Retinal pigment epithelial cell (primary cell): Measurements from ENCODE around the gene METTL1.
"Not testable (repeated sequence)": the region's sequence is repeated elsewhere in the genome, so short reads cannot be mapped to it uniquely, and the experiment has no call there.

Experiments
- DNase-seq: peaks from one replicate; pipeline ENCODE4 v3.0.0-alpha.2; 2010; ENCODE audit warnings: low read depth
- H3K4me3 ChIP-seq: 2 replicates; pipeline ENCODE4 v1.5.1; 2011; ENCODE audit warnings: mild to moderate bottlenecking, low read length, control low read depth, moderate library complexity
- CTCF ChIP-seq: conservative IDR thresholded peaks from 2 replicates; pipeline ENCODE4 v1.5.1; 2011; ENCODE audit warnings: low read depth, low read length, control low read depth, inconsistent platforms

The METTL1 gene

DNA sequence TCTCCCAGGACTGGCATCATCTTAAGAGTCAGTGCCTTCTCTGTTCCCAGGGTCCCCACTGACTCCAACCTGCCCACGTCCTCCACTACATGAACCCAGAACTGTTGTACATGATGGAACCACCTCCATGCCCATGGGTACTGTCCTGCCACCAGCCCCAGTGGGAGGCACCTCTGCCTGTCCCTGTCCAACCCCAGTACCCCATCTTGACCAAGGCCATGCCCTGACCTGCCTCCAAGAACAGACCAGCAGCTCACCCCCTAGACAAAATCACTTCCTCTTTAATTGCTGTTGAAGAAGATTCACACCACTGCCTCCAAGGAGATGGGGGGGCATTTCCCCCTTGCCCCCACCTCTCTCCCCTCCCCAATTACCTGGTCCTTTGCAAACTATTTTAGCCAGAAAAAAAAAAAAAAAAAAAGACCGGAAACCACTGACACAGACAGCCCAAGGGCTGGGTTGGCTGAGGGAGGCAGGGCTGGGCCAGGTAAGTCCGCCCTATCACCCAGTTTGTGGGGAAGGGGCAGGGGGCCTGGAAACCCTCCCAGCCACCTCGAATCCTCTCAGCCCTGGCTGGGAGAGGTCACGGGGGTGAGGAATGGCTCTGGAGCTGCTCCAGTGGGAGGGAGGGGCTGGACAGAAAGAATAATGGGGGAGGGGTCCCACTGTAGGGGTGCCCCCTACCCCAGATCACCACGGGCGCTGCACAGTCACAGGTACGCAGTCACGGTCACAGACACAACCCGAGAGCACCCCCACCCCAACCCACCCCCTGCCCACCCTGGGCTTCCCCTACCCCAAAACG lies 46.8 kb downstream of the METTL1 start:
- no peak for DNase-seq
- H3K4me3 ChIP-seq = no peak overlapping the region
- no peak for TF ChIP-seq CTCF

DNA sequence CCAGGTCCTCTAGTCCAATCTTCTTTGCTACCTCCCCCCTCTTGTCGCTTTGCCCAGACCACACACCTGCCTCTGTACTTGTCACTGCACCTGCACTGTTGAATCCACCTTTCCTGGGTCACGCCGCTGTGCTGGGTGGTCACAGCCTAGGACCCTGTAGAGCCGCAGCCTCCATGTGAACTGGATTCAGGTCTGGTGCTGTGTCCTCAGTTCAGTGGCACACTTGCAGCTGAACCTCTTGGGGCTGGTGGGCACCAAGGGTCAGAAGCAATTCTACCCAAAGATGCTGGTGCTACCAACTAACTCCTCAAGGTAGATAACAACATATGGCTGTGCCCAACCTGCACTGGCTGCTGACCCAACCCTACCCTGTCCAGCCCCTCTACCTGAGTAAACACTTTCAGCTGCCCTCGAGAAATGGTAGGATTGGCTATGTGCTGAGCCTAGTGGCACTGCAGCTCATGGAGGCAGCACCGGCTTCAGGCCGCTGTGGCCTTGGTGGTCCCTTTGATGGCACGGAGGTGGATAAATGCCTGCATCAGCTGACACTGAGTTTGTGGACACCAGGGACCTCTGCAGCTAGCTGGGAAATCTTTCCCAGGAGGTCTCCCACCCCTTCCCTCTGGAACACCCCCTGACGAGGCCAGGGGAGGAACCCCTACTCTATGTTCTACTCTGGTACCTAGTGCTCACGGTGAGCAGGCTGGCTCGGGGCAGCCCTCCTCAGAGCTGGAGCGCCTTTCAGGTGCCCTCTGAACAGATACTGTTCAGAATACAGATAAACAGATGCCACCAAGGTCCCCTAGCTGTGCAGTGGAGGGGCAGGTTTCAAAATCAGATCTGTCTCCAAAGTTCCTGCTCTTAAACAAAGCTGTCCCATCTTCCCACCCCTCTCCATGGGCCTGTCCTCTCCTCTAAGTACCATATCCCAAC lies 47.6 kb downstream of the METTL1 start:
- no peak for TF ChIP-seq CTCF
- DNase-seq = no peak
- H3K4me3 ChIP-seq = no peak overlapping the region

DNA sequence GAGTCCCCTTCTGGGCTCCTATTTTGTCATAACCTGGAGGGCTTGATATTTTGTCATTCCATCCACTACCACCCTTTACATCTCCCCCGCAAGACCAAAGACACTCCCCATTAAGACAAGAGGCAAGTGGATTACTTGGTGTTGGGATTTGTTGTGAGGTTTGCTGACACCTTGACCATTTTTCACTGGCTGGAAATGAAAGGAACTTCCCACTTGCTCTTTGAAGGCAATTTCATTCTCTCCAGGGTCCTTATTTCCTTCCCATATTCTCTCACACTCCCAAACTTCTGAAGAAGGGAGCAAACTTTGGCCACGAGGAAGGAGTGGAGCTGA lies 48.3 kb downstream of the METTL1 start:
- no peak for DNase-seq
- TF ChIP-seq CTCF = no peak
- H3K4me3 ChIP-seq = no peak overlapping the region

- H3K4me3 ChIP-seq = no peak overlapping the region
- TF ChIP-seq CTCF = no peak
- DNase-seq = no peak
These were observed 48.9 kb downstream of the METTL1 start for GRCh38 chr12:57722716-57723629.

DNA sequence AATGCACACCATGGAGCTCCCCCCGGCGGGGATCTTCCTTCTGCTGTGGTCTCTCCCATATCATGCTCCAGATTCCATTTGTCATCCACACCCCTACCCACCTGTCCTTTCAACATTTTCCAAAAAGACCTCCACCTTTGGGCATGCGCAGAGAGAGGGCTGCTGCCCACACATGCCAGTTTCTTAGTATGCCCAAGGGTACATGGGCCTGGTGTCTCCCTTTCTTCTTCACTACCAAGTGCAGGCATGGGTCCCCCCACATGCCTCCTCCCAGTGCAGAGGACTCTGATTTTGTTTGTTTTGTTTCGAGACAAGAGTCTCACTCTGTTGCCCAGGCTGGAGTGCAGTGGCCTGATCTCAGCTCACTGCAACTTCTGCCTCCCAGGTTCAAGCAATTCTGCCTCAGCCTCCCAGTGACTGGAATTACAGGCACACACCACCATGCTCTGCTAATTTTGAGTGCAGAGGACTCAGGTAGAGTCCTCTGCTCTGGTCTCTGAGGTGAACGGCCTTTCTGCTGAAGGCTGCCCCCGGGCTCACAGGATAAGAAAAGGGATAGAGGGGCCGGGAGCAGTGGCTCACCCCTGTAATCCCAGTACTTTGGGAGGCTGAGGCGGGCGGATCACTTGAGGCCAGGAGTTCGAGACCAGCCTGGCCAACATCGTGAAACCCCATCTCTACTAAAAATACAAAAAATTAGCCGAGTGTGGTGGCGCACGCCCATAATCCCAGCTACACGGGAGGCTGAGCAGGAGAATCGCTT lies 49.9 kb downstream of the METTL1 start:
- H3K4me3 ChIP-seq, DNase-seq: not testable (repeated sequence)

DNA sequence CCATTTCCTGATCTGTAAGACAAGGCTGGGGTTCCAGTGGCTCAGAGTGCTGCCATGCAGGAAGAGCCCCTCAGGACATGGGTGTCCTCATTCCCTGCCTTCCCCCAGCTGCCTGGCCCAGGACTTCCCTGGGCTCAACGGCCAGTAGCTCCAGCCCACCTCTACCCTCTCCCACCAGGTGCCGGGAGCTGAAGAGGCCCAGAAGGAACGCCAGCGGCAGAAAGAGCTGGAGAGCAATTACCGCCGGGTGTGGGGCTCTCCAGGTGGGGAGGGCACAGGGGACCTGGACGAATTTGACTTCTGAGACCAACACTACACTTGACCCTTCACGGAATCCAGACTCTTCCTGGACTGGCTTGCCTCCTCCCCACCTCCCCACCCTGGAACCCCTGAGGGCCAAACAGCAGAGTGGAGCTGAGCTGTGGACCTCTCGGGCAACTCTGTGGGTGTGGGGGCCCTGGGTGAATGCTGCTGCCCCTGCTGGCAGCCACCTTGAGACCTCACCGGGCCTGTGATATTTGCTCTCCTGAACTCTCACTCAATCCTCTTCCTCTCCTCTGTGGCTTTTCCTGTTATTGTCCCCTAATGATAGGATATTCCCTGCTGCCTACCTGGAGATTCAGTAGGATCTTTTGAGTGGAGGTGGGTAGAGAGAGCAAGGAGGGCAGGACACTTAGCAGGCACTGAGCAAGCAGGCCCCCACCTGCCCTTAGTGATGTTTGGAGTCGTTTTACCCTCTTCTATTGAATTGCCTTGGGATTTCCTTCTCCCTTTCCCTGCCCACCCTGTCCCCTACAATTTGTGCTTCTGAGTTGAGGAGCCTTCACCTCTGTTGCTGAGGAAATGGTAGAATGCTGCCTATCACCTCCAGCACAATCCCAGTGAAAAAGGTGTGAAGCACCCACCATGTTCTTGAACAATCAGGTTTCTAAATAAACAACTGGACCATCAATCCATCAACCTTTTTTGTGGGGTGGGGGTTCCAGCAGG lies 51.0 kb downstream of the METTL1 start:
- no peak for DNase-seq

More for the DNA sequence above, 51.0 kb downstream of the METTL1 start:
- no peak for TF ChIP-seq CTCF
- H3K4me3 ChIP-seq = no peak overlapping the region
